Endometrial microvascular endothelial cells (primary cell): ENCODE measurements around the gene ARHGEF10L. TPM values are rescaled to one million over a fixed set of nuclear protein-coding genes. Genes with fewer than 3 reads are reported as not detected.
"Not testable (repeated sequence)": the region's sequence is repeated elsewhere in the genome, so short reads cannot be mapped to it uniquely, and the experiment has no call there.

ENCODE experiments used
- in situ Hi-C: cut with HindIII; loops from 2 replicates; pipeline ENCODE4 v1.10.0; 2017; ENCODE audit warnings: low sequenced_read_pairs, low pct_unique_long_range_greater_than_20kb; ENCODE audit errors: inconsistent ontology term
- total RNA-seq: library from RNA; depleted of rRNA; stranded (reverse); fragments of >200 nt; gene quantifications from one replicate; pipeline ENCODE4 v1.2.3, GENCODE V29; 2015; ENCODE audit errors: inconsistent ontology term

Gene ARHGEF10L, protein sequence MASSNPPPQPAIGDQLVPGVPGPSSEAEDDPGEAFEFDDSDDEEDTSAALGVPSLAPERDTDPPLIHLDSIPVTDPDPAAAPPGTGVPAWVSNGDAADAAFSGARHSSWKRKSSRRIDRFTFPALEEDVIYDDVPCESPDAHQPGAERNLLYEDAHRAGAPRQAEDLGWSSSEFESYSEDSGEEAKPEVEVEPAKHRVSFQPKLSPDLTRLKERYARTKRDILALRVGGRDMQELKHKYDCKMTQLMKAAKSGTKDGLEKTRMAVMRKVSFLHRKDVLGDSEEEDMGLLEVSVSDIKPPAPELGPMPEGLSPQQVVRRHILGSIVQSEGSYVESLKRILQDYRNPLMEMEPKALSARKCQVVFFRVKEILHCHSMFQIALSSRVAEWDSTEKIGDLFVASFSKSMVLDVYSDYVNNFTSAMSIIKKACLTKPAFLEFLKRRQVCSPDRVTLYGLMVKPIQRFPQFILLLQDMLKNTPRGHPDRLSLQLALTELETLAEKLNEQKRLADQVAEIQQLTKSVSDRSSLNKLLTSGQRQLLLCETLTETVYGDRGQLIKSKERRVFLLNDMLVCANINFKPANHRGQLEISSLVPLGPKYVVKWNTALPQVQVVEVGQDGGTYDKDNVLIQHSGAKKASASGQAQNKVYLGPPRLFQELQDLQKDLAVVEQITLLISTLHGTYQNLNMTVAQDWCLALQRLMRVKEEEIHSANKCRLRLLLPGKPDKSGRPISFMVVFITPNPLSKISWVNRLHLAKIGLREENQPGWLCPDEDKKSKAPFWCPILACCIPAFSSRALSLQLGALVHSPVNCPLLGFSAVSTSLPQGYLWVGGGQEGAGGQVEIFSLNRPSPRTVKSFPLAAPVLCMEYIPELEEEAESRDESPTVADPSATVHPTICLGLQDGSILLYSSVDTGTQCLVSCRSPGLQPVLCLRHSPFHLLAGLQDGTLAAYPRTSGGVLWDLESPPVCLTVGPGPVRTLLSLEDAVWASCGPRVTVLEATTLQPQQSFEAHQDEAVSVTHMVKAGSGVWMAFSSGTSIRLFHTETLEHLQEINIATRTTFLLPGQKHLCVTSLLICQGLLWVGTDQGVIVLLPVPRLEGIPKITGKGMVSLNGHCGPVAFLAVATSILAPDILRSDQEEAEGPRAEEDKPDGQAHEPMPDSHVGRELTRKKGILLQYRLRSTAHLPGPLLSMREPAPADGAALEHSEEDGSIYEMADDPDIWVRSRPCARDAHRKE (N-terminal part only)
- 6.1 TPM for total RNA-seq

DNA sequence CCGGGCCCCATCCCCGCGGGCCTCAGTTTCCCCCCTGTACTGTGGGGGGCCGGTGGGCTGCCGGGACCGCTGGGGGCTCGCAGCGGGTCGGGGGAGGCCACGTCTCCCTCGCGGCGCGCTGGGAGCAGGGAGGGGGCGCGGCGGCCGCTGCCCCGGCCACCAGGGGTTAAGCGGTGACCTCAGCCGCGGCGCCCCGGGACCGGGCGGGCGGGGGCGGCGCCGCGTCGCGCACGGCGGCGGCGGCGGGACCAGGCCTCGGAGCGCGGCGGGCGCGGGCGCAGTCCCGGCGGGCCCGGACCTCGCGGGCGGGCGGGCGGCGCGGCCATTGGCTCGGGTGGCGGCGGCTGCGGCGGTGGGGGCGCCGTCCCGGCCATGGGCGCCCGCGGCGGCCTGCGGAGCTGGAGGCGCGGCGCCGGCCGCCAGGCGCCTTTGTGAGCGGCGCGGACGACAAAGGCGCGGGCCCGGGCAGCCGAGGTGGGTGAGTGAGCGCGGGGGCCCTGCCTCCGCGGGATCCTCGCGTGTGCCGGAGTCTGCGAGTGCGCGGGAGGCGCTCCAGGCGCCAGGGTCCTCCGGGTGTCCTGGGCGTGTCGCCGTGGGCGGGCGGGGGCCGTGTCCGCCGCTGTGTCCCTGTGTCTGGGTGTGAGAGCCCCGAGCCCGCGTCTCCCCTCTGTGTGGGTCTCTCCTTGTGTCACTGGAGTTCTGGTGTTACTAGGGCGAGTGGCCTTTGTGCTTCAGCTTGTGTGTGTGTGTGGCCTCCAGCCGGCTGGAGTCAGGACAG lies at the start of gene ARHGEF10L:
Gene ARHGEF10L, plus strand, starts transcription at position 222 of the 778 bp plus-strand sequence. CDS start 40,898 bp downstream, outside the sequence.
- in situ Hi-C loops = no loop called here

DNA sequence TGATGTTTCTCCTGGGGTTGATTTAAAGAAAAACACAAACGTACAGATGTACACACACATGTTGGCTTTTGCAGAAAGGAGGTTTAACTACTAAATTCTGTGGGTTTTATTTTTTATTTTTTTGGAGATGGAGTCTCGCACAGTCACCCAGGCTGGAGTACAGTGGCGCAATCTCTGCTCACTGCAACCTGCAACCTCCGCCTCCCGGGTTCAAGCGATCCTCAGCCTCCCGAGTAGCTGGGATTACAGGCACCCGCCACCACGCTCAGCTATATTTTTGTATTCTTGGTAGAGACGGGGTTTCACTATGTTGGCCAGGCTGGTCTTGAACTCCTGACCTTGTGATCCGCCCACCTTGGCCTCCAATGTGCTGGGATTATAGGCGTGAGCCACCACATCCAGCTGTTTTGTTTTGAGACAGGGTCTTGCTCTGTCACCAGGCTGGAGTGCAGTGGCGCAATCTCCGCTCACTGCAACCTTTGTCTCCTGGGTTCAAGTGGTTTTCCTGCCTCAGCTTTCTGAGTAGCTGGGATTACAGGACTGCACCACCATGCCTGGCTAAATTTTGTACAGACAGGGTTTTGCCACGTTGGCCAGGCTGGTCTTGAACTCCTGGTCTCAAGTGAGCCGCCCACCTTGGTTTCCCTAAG lies 49.6 kb upstream of the ARHGEF10L start:
- in situ Hi-C loops = not testable (repeated sequence)

DNA sequence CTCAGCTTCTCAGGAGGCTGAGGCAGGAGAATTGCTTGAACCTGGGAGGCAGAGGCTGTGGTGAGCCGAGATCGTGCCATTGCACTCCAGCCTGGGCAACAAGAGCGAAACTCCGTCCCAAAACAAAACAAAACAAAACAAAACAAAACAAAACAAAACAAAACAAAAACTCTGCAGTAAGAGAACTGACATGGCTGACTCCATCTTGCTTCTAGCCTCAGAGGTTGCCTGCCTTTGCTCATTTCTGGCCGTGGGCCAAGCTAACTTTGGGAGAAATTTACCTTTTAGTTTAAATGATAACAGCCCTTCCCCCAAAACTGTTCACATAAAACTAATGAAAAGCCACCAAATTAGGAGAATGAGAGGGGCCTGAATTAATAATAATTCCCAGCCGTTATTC lies 48.8 kb upstream of the ARHGEF10L start:
- in situ Hi-C loops = not testable (repeated sequence)

DNA sequence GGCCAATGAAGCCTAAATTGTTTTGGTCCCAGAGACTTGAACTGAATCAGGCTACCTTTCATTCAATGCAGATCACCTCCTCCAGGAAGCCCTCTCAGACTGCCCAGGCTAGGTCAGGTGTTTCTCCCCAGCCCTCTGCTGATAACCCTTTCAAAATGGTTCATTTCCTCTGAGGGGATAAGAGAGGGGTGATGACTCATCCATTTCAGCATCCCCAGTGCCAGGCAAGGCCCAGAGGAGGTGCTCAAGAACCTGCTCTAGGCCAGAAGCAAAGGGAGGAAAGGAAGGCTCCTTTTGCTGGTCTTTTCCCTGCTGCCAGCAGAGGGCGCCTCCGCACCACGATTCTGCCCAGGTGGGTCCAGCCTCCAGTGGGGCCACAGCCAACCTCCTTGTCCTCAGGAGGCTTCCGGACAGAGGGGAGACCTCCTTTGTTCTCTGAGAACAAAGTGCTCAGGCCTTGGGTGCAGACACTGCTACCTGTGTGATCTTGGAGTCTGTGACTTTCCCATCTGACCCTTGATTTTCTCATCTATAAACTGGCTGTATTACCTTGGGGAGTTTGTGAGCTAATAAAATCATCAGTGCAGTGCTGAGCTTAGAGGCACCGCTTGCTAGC lies 45.3 kb upstream of the ARHGEF10L start:
- in situ Hi-C loops = no loop called here

- in situ Hi-C loops = no loop called here
Observed at GRCh38 chr1:17496419-17496818, 43.1 kb upstream of the ARHGEF10L start.

GRCh38 chr1:17498214-17498613 lies 41.3 kb upstream of the ARHGEF10L start:
- in situ Hi-C loops = no loop called here

GRCh38 chr1:17502326-17502778 lies 37.1 kb upstream of the ARHGEF10L start:
- in situ Hi-C loops = no loop called here

- in situ Hi-C loops = no loop called here
Observed at GRCh38 chr1:17503146-17503545, 36.4 kb upstream of the ARHGEF10L start.

- in situ Hi-C loops = not testable (repeated sequence)
Observed at GRCh38 chr1:17507200-17507599, 32.3 kb upstream of the ARHGEF10L start.

DNA sequence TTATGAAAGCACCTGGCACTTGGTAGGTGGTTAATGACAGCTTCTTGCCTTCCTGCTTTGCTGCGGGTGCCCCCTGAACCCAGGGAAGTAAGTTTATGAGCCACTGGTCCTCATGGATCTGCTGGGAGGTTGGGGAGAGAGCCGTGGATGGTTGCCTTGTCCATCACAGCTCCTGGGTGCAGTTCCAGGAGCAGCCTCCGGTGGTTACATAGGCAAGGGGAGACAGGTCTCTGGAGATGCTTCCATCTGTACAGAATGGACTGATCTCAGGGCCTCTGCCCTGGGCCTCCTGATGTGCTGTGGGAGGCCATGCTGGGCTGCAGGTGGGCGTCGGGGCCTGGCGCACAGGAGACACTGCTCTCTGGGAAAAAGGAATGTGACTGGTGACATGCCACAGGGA lies 31.6 kb upstream of the ARHGEF10L start:
- in situ Hi-C loops = no loop called here

GRCh38 chr1:17509363-17509762 lies 30.1 kb upstream of the ARHGEF10L start:
- in situ Hi-C loops = no loop called here

DNA sequence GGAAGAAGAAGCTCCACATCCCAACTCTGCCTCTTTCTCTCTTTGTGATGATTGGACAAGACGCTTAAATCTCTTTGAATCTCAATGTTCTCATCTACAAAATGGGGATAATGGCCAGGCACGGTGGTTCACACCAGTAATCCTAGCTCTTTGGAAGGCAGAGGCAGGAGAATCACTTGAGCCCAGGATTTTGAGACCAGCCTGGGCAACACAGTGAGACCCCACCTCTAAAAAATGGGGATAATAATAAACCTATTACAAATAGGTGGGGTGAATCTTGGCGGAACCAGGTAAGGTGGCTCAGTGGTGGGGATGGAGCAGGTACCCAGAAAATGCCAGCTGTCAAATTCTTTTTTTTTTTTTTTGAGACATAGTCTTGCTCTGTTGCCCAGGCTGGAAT lies 29.4 kb upstream of the ARHGEF10L start:
- in situ Hi-C loops = no loop called here

DNA sequence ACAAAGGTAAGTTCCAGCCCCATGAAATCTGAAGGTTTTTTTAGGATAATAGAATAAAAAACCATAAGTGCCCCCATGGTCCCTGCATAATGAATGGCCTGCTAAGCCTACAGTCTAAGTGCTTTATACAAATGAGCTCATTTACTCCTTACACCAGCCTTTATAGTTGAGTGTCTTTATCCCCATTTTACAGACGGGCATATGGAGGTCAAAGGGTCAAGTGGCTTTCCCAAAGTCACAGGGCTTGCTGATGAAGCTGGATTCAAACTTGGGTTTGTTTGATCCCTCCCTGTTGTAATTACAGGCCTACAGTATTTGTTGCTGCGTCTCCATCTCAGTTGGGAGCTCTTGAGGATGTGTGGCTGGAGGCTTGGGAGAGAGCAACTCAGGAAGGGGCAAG lies 28.3 kb upstream of the ARHGEF10L start:
- in situ Hi-C loops = no loop called here

GRCh38 chr1:17513131-17513530 lies 26.4 kb upstream of the ARHGEF10L start:
- in situ Hi-C loops = no loop called here

DNA sequence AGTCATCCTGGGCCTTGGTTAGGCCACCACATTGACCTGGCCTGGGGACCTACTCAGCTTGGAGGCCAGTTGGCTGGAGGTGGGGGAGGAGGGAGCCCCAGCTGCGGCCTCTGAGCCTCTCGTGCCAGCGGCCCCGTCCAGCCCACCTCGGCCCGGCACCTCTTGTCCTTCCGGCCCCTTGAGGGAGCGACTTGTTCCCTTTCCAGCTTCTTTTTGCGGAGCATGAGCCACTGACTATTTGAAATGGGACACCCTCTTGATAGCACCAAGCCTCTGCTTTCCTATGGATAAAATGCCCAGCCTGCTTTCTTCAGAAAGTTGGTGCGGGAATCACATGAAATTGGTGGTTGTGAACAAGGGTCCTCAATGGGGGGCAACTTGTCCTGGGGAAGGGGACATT lies 24.7 kb upstream of the ARHGEF10L start:
- in situ Hi-C loops = no loop called here

DNA sequence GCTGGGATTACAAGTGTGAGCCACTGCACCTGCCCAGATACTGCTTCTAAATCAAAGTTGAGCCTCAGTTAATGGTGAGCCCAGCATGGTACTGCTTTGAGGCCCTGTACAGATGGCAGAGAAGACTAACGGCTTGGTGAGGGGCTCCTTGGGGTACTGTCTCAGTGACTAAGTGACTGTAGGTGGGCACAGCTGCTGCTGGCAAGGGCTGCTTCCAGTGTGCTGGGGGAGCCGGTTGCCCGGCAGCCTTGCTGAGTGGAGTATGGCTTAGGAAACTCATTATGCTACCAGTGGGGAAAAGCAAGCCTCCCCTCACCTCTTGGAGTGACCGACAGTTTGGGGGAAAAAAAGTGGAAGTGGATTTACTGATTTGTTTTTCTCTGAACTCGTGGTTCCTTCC lies 23.6 kb upstream of the ARHGEF10L start:
- in situ Hi-C loops = no loop called here
